GM12878 (cell line): ENCODE measurements around the gene RPL29. TPM values are rescaled to one million over a fixed set of nuclear protein-coding genes. Genes with fewer than 3 reads are reported as not detected.

ENCODE experiments used
- ATAC-seq: fragments of 200-7000 bp; cut with Tn5 transposase; 3 replicates; pipeline ENCODE4 v1.9.1; 2020; ENCODE audit warnings: mild to moderate bottlenecking, moderate library complexity
- BruUV-seq: library from RNA; stranded (reverse); fragments of 400-500 nt; replicated peaks from 2 replicates; lab custom pipeline; 2021; lab: Mats Ljungman, UMichigan
- CTCF ChIA-PET: fragments of 300-600 bp; sonication (Branson Sonifier 250); formaldehyde crosslinking; extraction: SDS; loops from one replicate; lab custom pipeline; 2021; ENCODE audit warnings: inconsistent platforms; lab: Yijun Ruan, JAX
- POLR2A ChIA-PET: fragments of 350-600 bp; formaldehyde crosslinking; extraction: SDS; loops from one replicate; lab custom pipeline; 2021; ENCODE audit warnings: inconsistent platforms; lab: Charles Lee
- RAD21 ChIA-PET: fragments of 300-600 bp; sonication (Branson Sonifier 250); formaldehyde crosslinking; loops from one replicate; lab custom pipeline; 2023; ENCODE audit warnings: antibody characterized with exemption; ENCODE audit not compliant: unreplicated experiment; lab: Charles Lee
- SMC1A ChIA-PET: fragments of 300-600 bp; sonication (Branson Sonifier 250); formaldehyde crosslinking; loops from one replicate; lab custom pipeline; 2023; ENCODE audit not compliant: unreplicated experiment, uncharacterized antibody; lab: Charles Lee
- DNase-seq: peaks from one replicate; pipeline ENCODE4 v3.0.0-alpha.2; 2011; ENCODE audit warnings: low read depth, low spot score
- FAIRE-seq: peaks from 3 replicates; lab custom pipeline; 2011; peaks lifted over from hg19 to GRCh38; lab: Jason Lieb, UNC
- H2AFZ ChIP-seq: 2 replicates; pipeline ENCODE4 v1.6.0; 2011; ENCODE audit warnings: low read depth, low read length, control low read depth; ENCODE audit not compliant: control insufficient read depth
- H3K27ac ChIP-seq: 2 replicates; pipeline ENCODE4 v1.5.1; 2011; ENCODE audit warnings: control low read depth; ENCODE audit not compliant: control insufficient read depth, insufficient read depth
- H3K27me3 ChIP-seq, 2 experiments: replicated peaks in 1 of 2; 2 replicates each; pipeline versions ENCODE4 v1.6.0 to v1.6.1; 2011; ENCODE audit warnings: low read length in 1 of 2; ENCODE audit not compliant: control insufficient read depth in 2 of 2, insufficient read depth in 2 of 2
- H3K36me3 ChIP-seq, 2 experiments: 2 replicates each; pipeline ENCODE4 v1.5.1; 2011; ENCODE audit warnings: low read length in 1 of 2; ENCODE audit not compliant: control insufficient read depth in 2 of 2, insufficient read depth in 2 of 2
- H3K4me1 ChIP-seq: 2 replicates; pipeline ENCODE4 v1.6.1; 2011; ENCODE audit warnings: mild to moderate bottlenecking, low read length, moderate library complexity, mixed read lengths; ENCODE audit not compliant: control insufficient read depth, insufficient read depth
- H3K4me2 ChIP-seq: 2 replicates; pipeline ENCODE4 v1.6.0; 2011; ENCODE audit warnings: control low read depth; ENCODE audit not compliant: control insufficient read depth, insufficient read depth
- H3K4me3 ChIP-seq: fragments of 200-600 bp; sonication (generic); 2 replicates; pipeline ENCODE4 v1.5.1; 2016
- H3K79me2 ChIP-seq: 2 replicates; pipeline ENCODE4 v1.6.0; 2011; ENCODE audit warnings: low read length; ENCODE audit not compliant: control insufficient read depth, insufficient read depth
- H3K9ac ChIP-seq: 2 replicates; pipeline ENCODE4 v1.8.0; 2011; ENCODE audit warnings: low read length, control low read depth, mixed read lengths; ENCODE audit not compliant: control insufficient read depth, insufficient read depth
- H3K9me3 ChIP-seq: replicated peaks from 3 replicates; pipeline ENCODE4 v1.5.1; 2011; ENCODE audit warnings: mild to moderate bottlenecking, low read length; ENCODE audit not compliant: control insufficient read depth, insufficient read depth
- H4K20me1 ChIP-seq: 2 replicates; pipeline ENCODE4 v1.6.0; 2011; ENCODE audit not compliant: control insufficient read depth, insufficient read depth
- EP300 ChIP-seq, 2 experiments: fragments of 150-350 bp in 1 of 2; IDR thresholded peaks; 2 replicates each; pipeline ENCODE4 v1.6.1; 2011 to 2012; ENCODE audit warnings: low read depth in 2 of 2, low read length in 2 of 2, borderline replicate concordance in 1 of 2, improper control_type of control experiment in 1 of 2, inconsistent platforms in 1 of 2; ENCODE audit not compliant: control insufficient read depth in 1 of 2
- IKZF2 ChIP-seq, 2 experiments: fragments of 450-650 bp; IDR thresholded peaks; 2 replicates each; pipeline ENCODE4 v1.6.1; 2017; ENCODE audit warnings: mild to moderate bottlenecking in 2 of 2, moderate library complexity in 2 of 2
- JUNB ChIP-seq: IDR thresholded peaks from 2 replicates; pipeline ENCODE4 v1.6.1; 2016; ENCODE audit warnings: antibody characterized with exemption, mild to moderate bottlenecking
- KDM1A ChIP-seq: fragments of 200-600 bp; sonication (generic); IDR thresholded peaks from 2 replicates; pipeline ENCODE4 v1.6.1; 2016; ENCODE audit warnings: borderline replicate concordance
- NR2C1 ChIP-seq: fragments of 450-650 bp; IDR thresholded peaks from 2 replicates; pipeline ENCODE4 v1.6.1; 2017; ENCODE audit warnings: antibody characterized with exemption, mild to moderate bottlenecking, moderate library complexity
- POLR2AphosphoS5 ChIP-seq: IDR thresholded peaks from 2 replicates; pipeline ENCODE4 v1.6.1; 2011; ENCODE audit warnings: mild to moderate bottlenecking, low read length, inconsistent platforms
- POU2F2 ChIP-seq: IDR thresholded peaks from 3 replicates; pipeline ENCODE4 v1.6.1; 2011; ENCODE audit warnings: low read depth, mild to moderate bottlenecking, low read length, borderline replicate concordance
- RAD51 ChIP-seq: fragments of 450-650 bp; IDR thresholded peaks from 2 replicates; pipeline ENCODE4 v1.6.1; 2016; ENCODE audit warnings: moderate library complexity, mild to moderate bottlenecking, inconsistent platforms
- RFX5 ChIP-seq: IDR thresholded peaks from 2 replicates; pipeline ENCODE4 v1.6.1; 2011; ENCODE audit warnings: low read depth, low read length, improper control_type of control experiment
- RUNX3 ChIP-seq: IDR thresholded peaks from 2 replicates; pipeline ENCODE4 v1.6.1; 2012; ENCODE audit warnings: low read length, inconsistent platforms
- SREBF1 ChIP-seq: IDR thresholded peaks from 2 replicates; pipeline ENCODE4 v1.6.1; 2012; ENCODE audit warnings: mild to moderate bottlenecking, low read length
- STAT3 ChIP-seq: IDR thresholded peaks from 2 replicates; pipeline ENCODE4 v1.6.1; 2011; ENCODE audit warnings: low read depth, low read length, improper control_type of control experiment
- ZBED1 ChIP-seq: IDR thresholded peaks from 2 replicates; pipeline ENCODE4 v1.6.1; 2016; ENCODE audit warnings: borderline replicate concordance
- ZNF217 ChIP-seq: fragments of 450-650 bp; IDR thresholded peaks from 2 replicates; pipeline ENCODE4 v1.6.1; 2017; ENCODE audit warnings: antibody characterized with exemption, mild to moderate bottlenecking
- WGBS: methylation state at CpG from one replicate; pipeline ENCODE4 v1.1.6; 2016; ENCODE audit warnings: low lambda C conversion rate; ENCODE audit not compliant: insufficient replicate concordance, insufficient coverage; ENCODE audit errors: missing lambda C conversion rate; 5-methylcytosine and 5-hydroxymethylcytosine counted together
- in situ Hi-C: fragments of 300-500 bp; cut with MboI; formaldehyde crosslinking; loops from 9 replicates; pipeline ENCODE4 v1.14.3; 2018; ENCODE audit warnings: mixed read lengths
- intact Hi-C: fragments of 100-400 bp; cut with micrococcal nuclease; formaldehyde crosslinking; loops from one replicate; pipeline ENCODE4 v1.14.2; 2022; ENCODE audit not compliant: unreplicated experiment
- polyA plus RNA-seq, 11 experiments: library from polyadenylated mRNA; depleted of rRNA in 4 of 11; unstranded in 6 of 11; stranded (reverse) in 5 of 11; fragments of >200 nt; fragmentation: Nextera tagmentation in 4 of 11; fragmentation: Illumina TruSeq in 1 of 11; extraction: Ambion mirVana in 4 of 11; extraction: Trizol in 1 of 11; gene quantifications; 1 replicate in 1 of 11; 2 replicates in 10 of 11; pipeline versions ENCODE4 v1.2.1 to v1.2.3, GENCODE V29; 2011 to 2016; ENCODE audit warnings: inconsistent platforms in 2 of 11, missing spikeins in 2 of 11, low read depth in 1 of 11
- total RNA-seq, 4 experiments: library from RNA; depleted of rRNA in 3 of 4; stranded (reverse); fragments of >200 nt in 3 of 4; fragmentation: Illumina TruSeq in 1 of 4; extraction: Trizol in 1 of 4; gene quantifications; 2 replicates each; pipeline versions ENCODE4 v1.2.1 to v1.2.3, GENCODE V29; 2013 to 2021
- TF ChIP-seq, protein P1 (sequence below): IDR thresholded peaks from 2 replicates; pipeline ENCODE4 v1.6.1; 2012; ENCODE audit warnings: mild to moderate bottlenecking, low read depth, low read length
- TF ChIP-seq, protein P2 (sequence below): fragments of 450-650 bp; formaldehyde crosslinking; IDR thresholded peaks from 2 replicates; pipeline ENCODE4 v1.4.0; 2020; ENCODE audit warnings: mild to moderate bottlenecking, moderate library complexity
- TF ChIP-seq, protein P3 (sequence below): IDR thresholded peaks from 2 replicates; pipeline ENCODE4 v1.6.1; 2012; ENCODE audit warnings: low read depth, low read length, improper control_type of control experiment

The RPL29 gene
- total and polyA plus RNA-seq, 10 of the 15 experiments (the other 5 are each of a cell fraction or from before 2014, with no cell fraction given): 1,053 to 2,477 (median 1,657) TPM

DNA sequence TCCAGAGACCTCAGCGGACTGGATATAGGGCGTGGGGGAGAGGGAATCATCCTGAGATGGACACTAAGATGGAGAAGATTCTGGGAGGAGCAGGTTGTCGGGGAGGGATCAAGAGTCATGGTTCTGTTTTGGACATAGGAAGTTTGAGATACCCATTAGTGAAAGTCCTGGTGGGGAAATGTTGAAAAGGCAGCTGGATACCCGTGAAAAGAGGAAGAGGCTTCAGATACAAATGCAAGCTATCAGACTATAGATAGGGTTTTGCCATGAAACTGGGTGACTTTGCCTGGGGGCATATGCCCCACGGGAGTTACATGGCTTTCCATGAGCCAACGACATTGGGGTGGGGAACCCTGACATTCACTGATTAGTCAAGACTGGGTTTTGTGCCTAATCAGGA, 41.6 kb downstream of the RPL29 start:
- no peak overlapping the region for H3K27ac ChIP-seq
- CTCF ChIA-PET: interaction anchor here (1.5 to 1.6 kb wide), 3 partner anchors 11 to 28 kb away, joined by 4 to 5 read pairs (median 4); partner anchors contain the start of genes PARP3 and RRP9
- DNase-seq (no peak), ATAC-seq (no peak), FAIRE-seq (no peak)
- no peak overlapping the region for H3K4me3 ChIP-seq
- POLR2A ChIA-PET: no interaction called here
- no peaks in the 10 kb centered on the region for H4K20me1 ChIP-seq
- in situ Hi-C loops: no loop called here
- RAD21 ChIA-PET: interaction anchor here (1.2 kb wide), 1 partner anchor 13 kb away, joined by 3 read pairs; the partner anchor contains the start of gene RRP9
- no peaks in the 10 kb centered on the region for H3K4me1 ChIP-seq
- no peaks in the 10 kb centered on the region for H3K79me2 ChIP-seq
- SMC1A ChIA-PET: no interaction called here
- peaks cover 0 to 8% of the 10 kb centered on the region in 2 experiments; a peak in 3 of 4 replicates for H3K27me3 ChIP-seq
- H3K9ac ChIP-seq: no peak overlapping the region
- no TSS peak for BruUV-seq
- no peak overlapping the region for H3K4me2 ChIP-seq
- no peaks in the 10 kb centered on the region for H3K36me3 ChIP-seq
- no peaks in the 10 kb centered on the region for H3K9me3 ChIP-seq
- WGBS: 30% methylated on average over 6 of the region's 6 CpGs
- intact Hi-C loops: no loop called here
- H2AFZ ChIP-seq: no peak overlapping the region
- TF ChIP-seq, protein P1, sequence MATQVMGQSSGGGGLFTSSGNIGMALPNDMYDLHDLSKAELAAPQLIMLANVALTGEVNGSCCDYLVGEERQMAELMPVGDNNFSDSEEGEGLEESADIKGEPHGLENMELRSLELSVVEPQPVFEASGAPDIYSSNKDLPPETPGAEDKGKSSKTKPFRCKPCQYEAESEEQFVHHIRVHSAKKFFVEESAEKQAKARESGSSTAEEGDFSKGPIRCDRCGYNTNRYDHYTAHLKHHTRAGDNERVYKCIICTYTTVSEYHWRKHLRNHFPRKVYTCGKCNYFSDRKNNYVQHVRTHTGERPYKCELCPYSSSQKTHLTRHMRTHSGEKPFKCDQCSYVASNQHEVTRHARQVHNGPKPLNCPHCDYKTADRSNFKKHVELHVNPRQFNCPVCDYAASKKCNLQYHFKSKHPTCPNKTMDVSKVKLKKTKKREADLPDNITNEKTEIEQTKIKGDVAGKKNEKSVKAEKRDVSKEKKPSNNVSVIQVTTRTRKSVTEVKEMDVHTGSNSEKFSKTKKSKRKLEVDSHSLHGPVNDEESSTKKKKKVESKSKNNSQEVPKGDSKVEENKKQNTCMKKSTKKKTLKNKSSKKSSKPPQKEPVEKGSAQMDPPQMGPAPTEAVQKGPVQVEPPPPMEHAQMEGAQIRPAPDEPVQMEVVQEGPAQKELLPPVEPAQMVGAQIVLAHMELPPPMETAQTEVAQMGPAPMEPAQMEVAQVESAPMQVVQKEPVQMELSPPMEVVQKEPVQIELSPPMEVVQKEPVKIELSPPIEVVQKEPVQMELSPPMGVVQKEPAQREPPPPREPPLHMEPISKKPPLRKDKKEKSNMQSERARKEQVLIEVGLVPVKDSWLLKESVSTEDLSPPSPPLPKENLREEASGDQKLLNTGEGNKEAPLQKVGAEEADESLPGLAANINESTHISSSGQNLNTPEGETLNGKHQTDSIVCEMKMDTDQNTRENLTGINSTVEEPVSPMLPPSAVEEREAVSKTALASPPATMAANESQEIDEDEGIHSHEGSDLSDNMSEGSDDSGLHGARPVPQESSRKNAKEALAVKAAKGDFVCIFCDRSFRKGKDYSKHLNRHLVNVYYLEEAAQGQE: no peak
- TF ChIP-seq EP300 (IDR thresholded peaks at IDR 0.05; ENCODE audit: borderline replicate concordance in 1 of 2, control insufficient read depth in 1 of 2, low read depth in 2 of 2, low read length in 2 of 2) (no peak), NR2C1 (no peak), POLR2AphosphoS5 (no peak), ZNF217 (no peak), ZBED1 (no peak), KDM1A (no peak), RFX5 (no peak), JUNB (no peak), POU2F2 (no peak), RAD51 (no peak), SREBF1 (no peak), STAT3 (no peak), RUNX3 (no peak), IKZF2 (IDR thresholded peaks at IDR 0.05) (no peak)
- TF ChIP-seq, protein P2, sequence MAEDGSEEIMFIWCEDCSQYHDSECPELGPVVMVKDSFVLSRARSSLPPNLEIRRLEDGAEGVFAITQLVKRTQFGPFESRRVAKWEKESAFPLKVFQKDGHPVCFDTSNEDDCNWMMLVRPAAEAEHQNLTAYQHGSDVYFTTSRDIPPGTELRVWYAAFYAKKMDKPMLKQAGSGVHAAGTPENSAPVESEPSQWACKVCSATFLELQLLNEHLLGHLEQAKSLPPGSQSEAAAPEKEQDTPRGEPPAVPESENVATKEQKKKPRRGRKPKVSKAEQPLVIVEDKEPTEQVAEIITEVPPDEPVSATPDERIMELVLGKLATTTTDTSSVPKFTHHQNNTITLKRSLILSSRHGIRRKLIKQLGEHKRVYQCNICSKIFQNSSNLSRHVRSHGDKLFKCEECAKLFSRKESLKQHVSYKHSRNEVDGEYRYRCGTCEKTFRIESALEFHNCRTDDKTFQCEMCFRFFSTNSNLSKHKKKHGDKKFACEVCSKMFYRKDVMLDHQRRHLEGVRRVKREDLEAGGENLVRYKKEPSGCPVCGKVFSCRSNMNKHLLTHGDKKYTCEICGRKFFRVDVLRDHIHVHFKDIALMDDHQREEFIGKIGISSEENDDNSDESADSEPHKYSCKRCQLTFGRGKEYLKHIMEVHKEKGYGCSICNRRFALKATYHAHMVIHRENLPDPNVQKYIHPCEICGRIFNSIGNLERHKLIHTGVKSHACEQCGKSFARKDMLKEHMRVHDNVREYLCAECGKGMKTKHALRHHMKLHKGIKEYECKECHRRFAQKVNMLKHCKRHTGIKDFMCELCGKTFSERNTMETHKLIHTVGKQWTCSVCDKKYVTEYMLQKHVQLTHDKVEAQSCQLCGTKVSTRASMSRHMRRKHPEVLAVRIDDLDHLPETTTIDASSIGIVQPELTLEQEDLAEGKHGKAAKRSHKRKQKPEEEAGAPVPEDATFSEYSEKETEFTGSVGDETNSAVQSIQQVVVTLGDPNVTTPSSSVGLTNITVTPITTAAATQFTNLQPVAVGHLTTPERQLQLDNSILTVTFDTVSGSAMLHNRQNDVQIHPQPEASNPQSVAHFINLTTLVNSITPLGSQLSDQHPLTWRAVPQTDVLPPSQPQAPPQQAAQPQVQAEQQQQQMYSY (CRISPR knock-in tag): no peak
- TF ChIP-seq, protein P3, sequence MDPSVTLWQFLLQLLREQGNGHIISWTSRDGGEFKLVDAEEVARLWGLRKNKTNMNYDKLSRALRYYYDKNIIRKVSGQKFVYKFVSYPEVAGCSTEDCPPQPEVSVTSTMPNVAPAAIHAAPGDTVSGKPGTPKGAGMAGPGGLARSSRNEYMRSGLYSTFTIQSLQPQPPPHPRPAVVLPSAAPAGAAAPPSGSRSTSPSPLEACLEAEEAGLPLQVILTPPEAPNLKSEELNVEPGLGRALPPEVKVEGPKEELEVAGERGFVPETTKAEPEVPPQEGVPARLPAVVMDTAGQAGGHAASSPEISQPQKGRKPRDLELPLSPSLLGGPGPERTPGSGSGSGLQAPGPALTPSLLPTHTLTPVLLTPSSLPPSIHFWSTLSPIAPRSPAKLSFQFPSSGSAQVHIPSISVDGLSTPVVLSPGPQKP: no peak
